ENCODE data around the gene XPR1. TPM values are rescaled to one million over a fixed set of nuclear protein-coding genes. Genes with fewer than 3 reads are reported as not detected.
A peak's percentile ranks its signal among the peaks of the same experiment; 100 is the strongest.

The XPR1 gene
- total RNA-seq, 4 donors from 2014 or later = 29.4 to 42.2 (median 33.7) TPM

- H3K4me1 ChIP-seq = peaks cover 2 to 7% of the 10 kb centered on the region in 2 donors
- H3K9me3 ChIP-seq = no peaks in the 10 kb centered on the region
- 80 to 81% methylated on average over 2 of the region's 2 CpGs for WGBS, 2 donors
- TF ChIP-seq POLR2A (IDR thresholded peaks at IDR 0.05) = no peak
- TF ChIP-seq CTCF (IDR thresholded peaks at IDR 0.05) = no peak
- H3K27me3 ChIP-seq = no peaks in the 10 kb centered on the region
- intact Hi-C loops (cut with DNase I) = loop anchor here (5.0 kb wide), 2 partner anchors 328 to 343 kb away; no protein-coding TSS in a partner anchor
- no peak for DNase-seq
- no peak overlapping the region for H3K27ac ChIP-seq
- H3K4me3 ChIP-seq (replicated peaks in 1 of 3) = no peak overlapping the region
- H3K36me3 ChIP-seq = no peaks in the 10 kb centered on the region
Observed at GRCh38 chr1:180860535-180860934, 228.7 kb downstream of the XPR1 start.

GRCh38 chr1:180862305-180862704, 230.5 kb downstream of the XPR1 start:
- intact Hi-C loops (cut with DNase I) = loop anchor here (5.0 kb wide), 2 partner anchors 330 to 345 kb away; no protein-coding TSS in a partner anchor

GRCh38 chr1:180863158-180863775, 231.4 kb downstream of the XPR1 start:
- WGBS, 2 donors = 35 to 37% methylated on average over 6 of the region's 6 CpGs
- H3K4me1 ChIP-seq = no peaks in the 10 kb centered on the region
- no peak overlapping the region for H3K4me3 ChIP-seq (replicated peaks in 1 of 3)
- H3K27me3 ChIP-seq = no peaks in the 10 kb centered on the region
- H3K9me3 ChIP-seq = no peaks in the 10 kb centered on the region
- TF ChIP-seq POLR2A (IDR thresholded peaks at IDR 0.05) (no peak), CTCF (IDR thresholded peaks at IDR 0.05) (peak; percentile 34 to 83 (median 55))
- no peaks in the 10 kb centered on the region for H3K36me3 ChIP-seq
- no peak overlapping the region for H3K27ac ChIP-seq
- intact Hi-C loops (cut with DNase I) = loop anchor here (5.0 kb wide), 2 partner anchors 331 to 346 kb away; no protein-coding TSS in a partner anchor
- DNase-seq = peak in 1 of 2 donors; percentile 4

More at GRCh38 chr1:180862305-180862704, 230.5 kb downstream of the XPR1 start:
- Histone ChIP-seq H3K36me3 (no peaks in the 10 kb centered on the region), H3K9me3 (no peaks in the 10 kb centered on the region), H3K4me3 (replicated peaks in 1 of 3) (no peak overlapping the region), H3K27me3 (no peaks in the 10 kb centered on the region), H3K4me1 (no peaks in the 10 kb centered on the region), H3K27ac (no peak overlapping the region)
- DNase-seq = no peak
- WGBS, 2 donors = 59 to 67% methylated on average over 1 of the region's 1 CpG
- TF ChIP-seq CTCF (IDR thresholded peaks at IDR 0.05) (no peak), POLR2A (IDR thresholded peaks at IDR 0.05) (no peak)

- 72 to 74% methylated on average over 6 of the region's 6 CpGs for WGBS, 2 donors
- DNase-seq = no peak
- Histone ChIP-seq H3K4me1 (no peaks in the 10 kb centered on the region), H3K4me3 (replicated peaks in 1 of 3) (no peak overlapping the region), H3K9me3 (no peaks in the 10 kb centered on the region), H3K27ac (no peak overlapping the region), H3K27me3 (no peaks in the 10 kb centered on the region), H3K36me3 (peaks cover 4 to 6% of the 10 kb centered on the region in 2 donors)
- intact Hi-C loops (cut with DNase I) = loop anchor here (5.0 kb wide), 2 partner anchors 260 to 285 kb away; no protein-coding TSS in a partner anchor
- no peak for TF ChIP-seq POLR2A (IDR thresholded peaks at IDR 0.05)
- peak in 4 of 6 experiments; percentile 34 to 78 (median 62) for TF ChIP-seq CTCF (IDR thresholded peaks at IDR 0.05)
Observed at GRCh38 chr1:180881806-180882509, 250.1 kb downstream of the XPR1 start.
